ENCODE data around the gene FSIP1. TPM values are rescaled to one million over a fixed set of nuclear protein-coding genes. Genes with fewer than 3 reads are reported as not detected.

Gene FSIP1
- total RNA-seq (1 to 10 TPM; 1.1 to 1.5 (median 1.3) TPM), polyA plus RNA-seq (10 to 100 TPM in 1 of 3 donors, 1 to 10 TPM in 2; 1.4 to 12.6 (median 3.7) TPM)

GRCh38 chr15:39782441-39783138 lies at the start of gene FSIP1:
TSS of gene FSIP1 (minus strand) at chr15:39782841. CDS start at chr15:39776524, 6,317 bp downstream.
- DNase-seq = peak; percentile 98
- Histone ChIP-seq H3K4me1 (peaks cover 0 to 32% (median 17%) of the 10 kb centered on the region in 4 donors), H3K36me3 (no peaks in the 10 kb centered on the region), H3K27me3 (no peaks in the 10 kb centered on the region), H3K4me3 (peak within 1 kb of the TSS; percentile 59 to 81 (median 70)), H3K9me3 (no peaks in the 10 kb centered on the region), H3K27ac (peak within 1 kb of the TSS; percentile 82 to 90 (median 86))
- WGBS, 2 donors = 0 to 1% methylated on average over 64 of the region's 64 CpGs
- intact Hi-C loops (cut with DNase I) = loop anchor here (2.0 to 10.0 kb wide), 5 partner anchors 92 to 482 kb away; partner anchors contain the start of genes EIF2AK4 and SRP14
- TF ChIP-seq POLR2A (IDR thresholded peaks at IDR 0.05) (peak in 1 of 2 donors; percentile 61), EP300 (IDR thresholded peaks at IDR 0.05) (no peak), POLR2AphosphoS5 (IDR thresholded peaks at IDR 0.05) (peak; percentile 46 to 89 (median 85))

GRCh38 chr15:39830166-39830565 lies 47.5 kb upstream of the FSIP1 start:
- TF ChIP-seq POLR2A (IDR thresholded peaks at IDR 0.05) (no peak), POLR2AphosphoS5 (IDR thresholded peaks at IDR 0.05) (no peak)
- no peaks in the 10 kb centered on the region for H3K36me3 ChIP-seq
- H3K4me3 ChIP-seq = no peak overlapping the region
- H3K9me3 ChIP-seq = no peaks in the 10 kb centered on the region
- no peak overlapping the region for H3K27ac ChIP-seq
- WGBS, 2 donors = 31 to 50% methylated on average over 1 of the region's 1 CpG
- H3K27me3 ChIP-seq = no peaks in the 10 kb centered on the region
- no peak for DNase-seq
- intact Hi-C loops (cut with DNase I) = no loop called here
- peaks cover 0 to 13% (median 5%) of the 10 kb centered on the region in 4 donors for H3K4me1 ChIP-seq

GRCh38 chr15:39828374-39828931 lies 45.8 kb upstream of the FSIP1 start:
- Histone ChIP-seq H3K36me3 (no peaks in the 10 kb centered on the region), H3K4me3 (no peak overlapping the region), H3K27ac (peak overlapping the region in 3 of 4 donors; percentile 60 to 75 (median 65)), H3K27me3 (no peaks in the 10 kb centered on the region), H3K9me3 (no peaks in the 10 kb centered on the region), H3K4me1 (peaks cover 0 to 13% (median 5%) of the 10 kb centered on the region in 4 donors)
- intact Hi-C loops (cut with DNase I) = no loop called here
- TF ChIP-seq CTCF (IDR thresholded peaks at IDR 0.05) (no peak), POLR2AphosphoS5 (IDR thresholded peaks at IDR 0.05) (peak in 3 of 4 donors; percentile 66 to 86 (median 85)), EP300 (IDR thresholded peaks at IDR 0.05) (peak in 3 of 4 donors; percentile 77 to 97 (median 91)), POLR2A (IDR thresholded peaks at IDR 0.05) (no peak)
- no peak for DNase-seq
- 32 to 68% methylated on average over 6 of the region's 6 CpGs for WGBS, 2 donors

GRCh38 chr15:39826975-39827374 lies 44.3 kb upstream of the FSIP1 start:
- Histone ChIP-seq H3K27ac (no peak overlapping the region), H3K36me3 (no peaks in the 10 kb centered on the region), H3K9me3 (no peaks in the 10 kb centered on the region), H3K4me3 (no peak overlapping the region), H3K27me3 (no peaks in the 10 kb centered on the region), H3K4me1 (peaks cover 0 to 13% (median 5%) of the 10 kb centered on the region in 4 donors)
- 96% methylated on average over 2 of the region's 2 CpGs for WGBS, 2 donors
- intact Hi-C loops (cut with DNase I) = no loop called here
- TF ChIP-seq EP300 (IDR thresholded peaks at IDR 0.05) = no peak
- TF ChIP-seq POLR2A (IDR thresholded peaks at IDR 0.05) = no peak
- TF ChIP-seq POLR2AphosphoS5 (IDR thresholded peaks at IDR 0.05) = no peak
- no peak for TF ChIP-seq CTCF (IDR thresholded peaks at IDR 0.05)
- no peak for DNase-seq

- Histone ChIP-seq H3K9me3 (no peaks in the 10 kb centered on the region), H3K36me3 (no peaks in the 10 kb centered on the region), H3K4me3 (no peak overlapping the region), H3K27me3 (no peaks in the 10 kb centered on the region), H3K4me1 (peaks cover 0 to 10% (median 3%) of the 10 kb centered on the region in 4 donors), H3K27ac (no peak overlapping the region)
- intact Hi-C loops (cut with DNase I) = no loop called here
- WGBS, 2 donors = 91% methylated on average over 2 of the region's 2 CpGs
- TF ChIP-seq POLR2AphosphoS5 (IDR thresholded peaks at IDR 0.05) = no peak
- TF ChIP-seq CTCF (IDR thresholded peaks at IDR 0.05) = no peak
- TF ChIP-seq EP300 (IDR thresholded peaks at IDR 0.05) = no peak
- no peak for TF ChIP-seq POLR2A (IDR thresholded peaks at IDR 0.05)
- DNase-seq = no peak
Measured at GRCh38 chr15:39823634-39824033, 41.0 kb upstream of the FSIP1 start.

All from sigmoid colon (tissue), 7 donors.